Activated CD4-positive, CD25-positive, alpha-beta regulatory T cell treated with anti-CD3 and anti-CD28 coated beads, Interleukin-2, amount 50 U/mL, for 24 hours (primary cell): ENCODE measurements around the gene S100A10.

ENCODE experiments used
- ATAC-seq, 2 donors: fragments of 150-1000 bp; cut with Tn5 transposase; one replicate each; pipeline ENCODE4 v1.10.0; 2021; ENCODE audit warnings: mild to moderate bottlenecking in 1 of 2, moderate library complexity in 1 of 2

S100A10 gene

GRCh38 chr1:152009691-152010090, 16.0 kb upstream of the S100A10 start:
- ATAC-seq: no peak

GRCh38 chr1:152007047-152007446, 13.4 kb upstream of the S100A10 start:
- no peak for ATAC-seq

DNA sequence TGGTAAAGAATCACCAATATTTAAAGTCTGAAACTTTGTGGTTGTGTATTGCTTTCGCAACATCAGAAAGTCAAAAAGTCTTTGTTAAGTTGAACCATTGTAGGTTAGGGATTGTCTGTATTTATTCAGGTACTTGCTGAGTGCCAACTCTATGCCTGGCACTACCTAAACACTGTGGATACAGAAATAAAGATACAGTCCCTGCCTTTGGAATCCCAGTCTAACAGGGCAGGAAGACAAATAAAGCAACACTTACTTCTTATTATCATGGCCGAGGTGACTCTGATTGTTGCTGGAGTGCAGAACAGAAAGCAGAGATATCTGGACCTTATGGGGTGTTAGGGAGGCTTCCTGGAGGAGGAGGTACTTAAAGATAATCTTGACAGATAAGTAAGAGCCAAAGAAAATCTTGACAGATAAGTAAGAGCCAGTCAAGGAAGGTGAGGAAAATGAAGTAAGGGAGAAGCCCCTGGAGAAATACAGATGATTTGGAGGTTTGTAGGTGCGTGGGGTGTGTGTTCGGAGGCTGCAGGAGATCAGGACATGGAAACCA, 11.8 kb upstream of the S100A10 start:
- ATAC-seq: no peak

DNA sequence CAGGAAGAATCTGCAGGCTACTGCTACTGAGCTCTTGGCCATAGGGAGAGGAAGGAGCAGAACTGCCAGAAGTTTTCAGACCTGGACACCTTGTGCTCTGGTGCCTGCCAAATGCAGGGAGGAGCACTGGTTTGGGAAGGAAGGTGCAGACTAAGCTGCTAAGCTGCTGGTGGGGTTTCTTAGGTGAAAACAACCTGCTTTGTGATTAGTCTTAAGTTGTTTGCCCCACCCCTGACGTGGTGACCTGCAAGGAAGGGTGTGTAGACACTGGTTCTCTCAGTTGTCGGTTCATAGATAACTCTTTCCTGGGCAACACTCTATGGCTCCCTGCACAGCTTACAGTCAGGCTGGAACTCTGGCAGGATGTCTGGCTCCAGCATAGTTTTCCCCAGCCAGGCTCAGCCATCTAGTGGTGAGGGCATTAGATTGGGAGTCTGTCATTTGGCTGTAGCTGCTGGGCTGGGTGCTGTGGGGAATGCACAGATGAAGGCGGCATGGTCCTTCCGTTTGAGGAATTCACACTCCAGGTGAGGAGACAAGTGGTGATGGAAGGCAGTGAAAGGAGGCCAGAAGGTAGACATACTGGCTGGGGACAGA, 10.3 kb upstream of the S100A10 start:
- no peak for ATAC-seq

- no peak for ATAC-seq
Measured at GRCh38 chr1:152002960-152003359, 9.3 kb upstream of the S100A10 start.

GRCh38 chr1:152001631-152002584, 8.2 kb upstream of the S100A10 start:
- ATAC-seq: peak in 1 of 2 donors; percentile 48

DNA sequence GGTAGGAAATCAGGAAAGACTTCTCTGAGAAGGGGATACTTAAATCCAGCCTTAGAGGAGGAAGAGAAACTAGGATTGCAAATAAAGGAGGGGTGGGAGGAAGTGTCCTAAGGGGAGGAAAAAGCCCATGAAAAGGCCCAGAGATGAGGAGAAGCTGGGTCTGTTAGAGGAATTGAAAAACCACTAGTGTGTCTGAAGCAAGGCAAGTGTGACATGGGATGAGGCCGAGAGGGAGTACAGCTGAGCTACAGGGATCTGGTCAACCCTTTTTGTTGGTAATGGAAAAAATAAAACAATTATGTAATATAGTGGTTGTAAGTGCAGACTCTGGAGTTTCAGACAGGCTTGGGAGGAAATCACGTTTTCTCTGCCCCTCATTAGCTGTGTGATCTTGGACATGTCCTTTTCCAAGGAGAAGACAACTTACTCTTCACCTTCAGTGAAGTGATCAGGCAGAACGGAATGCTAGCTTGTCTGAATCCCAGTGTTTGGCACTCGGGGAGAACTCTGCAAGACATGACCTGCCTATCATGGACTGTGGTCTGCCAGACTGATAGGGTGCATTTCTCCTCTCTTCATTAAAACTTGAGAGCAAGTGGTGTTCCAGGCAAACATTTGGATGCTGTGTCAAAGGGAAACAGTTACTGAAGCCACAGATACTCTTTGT, 7.4 kb upstream of the S100A10 start:
- no peak for ATAC-seq

DNA sequence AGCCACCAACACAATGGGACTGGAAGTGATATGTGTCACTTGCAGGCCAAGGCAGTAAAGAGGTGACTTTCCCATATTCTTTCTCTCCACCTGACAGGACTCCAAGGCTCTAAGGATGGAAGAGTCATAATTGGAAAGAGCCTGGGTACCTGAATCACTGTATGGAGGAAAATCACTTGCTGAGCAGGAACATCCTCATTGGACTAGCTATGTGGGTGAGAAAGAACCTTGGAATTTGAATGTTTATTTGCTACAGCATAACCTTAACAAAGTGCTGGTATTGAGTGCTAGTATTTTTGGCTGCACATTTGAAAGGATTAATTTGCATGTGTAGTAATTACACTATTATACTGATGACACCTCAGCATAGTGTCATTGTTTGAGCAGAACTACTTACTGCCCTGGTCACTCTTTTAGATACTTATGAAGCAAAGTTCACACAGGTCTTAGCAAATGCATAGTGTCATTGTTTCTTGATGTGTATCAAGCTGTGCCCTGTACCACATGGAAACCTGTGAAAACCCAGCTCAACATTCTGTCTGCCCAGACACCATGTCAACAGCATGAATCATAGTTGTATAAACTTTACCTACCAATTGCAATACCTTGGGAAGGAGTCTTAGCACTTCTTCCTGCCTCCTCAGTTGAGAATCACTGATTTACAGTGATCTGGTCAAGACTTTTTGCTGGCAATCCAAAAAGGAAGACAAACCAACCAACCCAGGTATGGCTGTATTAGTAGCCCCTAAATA, 5.1 kb upstream of the S100A10 start:
- ATAC-seq: no peak

DNA sequence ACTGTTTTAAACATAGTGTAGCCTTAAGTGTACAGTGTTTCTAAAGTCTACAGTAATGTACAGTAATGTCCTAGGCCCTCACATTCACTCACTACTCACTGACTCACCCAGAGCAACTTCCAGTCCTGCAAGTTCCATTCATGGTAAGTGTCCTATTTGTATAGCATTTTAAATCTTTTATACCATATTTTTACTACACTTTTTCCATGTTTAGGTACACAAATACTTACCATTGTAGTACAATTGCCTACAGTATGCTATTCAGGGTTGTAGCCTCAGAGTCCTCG, 3.6 kb upstream of the S100A10 start:
- no peak for ATAC-seq

GRCh38 chr1:151995774-151996173, 2.1 kb upstream of the S100A10 start:
- peak in 1 of 2 donors; percentile 24 for ATAC-seq

DNA sequence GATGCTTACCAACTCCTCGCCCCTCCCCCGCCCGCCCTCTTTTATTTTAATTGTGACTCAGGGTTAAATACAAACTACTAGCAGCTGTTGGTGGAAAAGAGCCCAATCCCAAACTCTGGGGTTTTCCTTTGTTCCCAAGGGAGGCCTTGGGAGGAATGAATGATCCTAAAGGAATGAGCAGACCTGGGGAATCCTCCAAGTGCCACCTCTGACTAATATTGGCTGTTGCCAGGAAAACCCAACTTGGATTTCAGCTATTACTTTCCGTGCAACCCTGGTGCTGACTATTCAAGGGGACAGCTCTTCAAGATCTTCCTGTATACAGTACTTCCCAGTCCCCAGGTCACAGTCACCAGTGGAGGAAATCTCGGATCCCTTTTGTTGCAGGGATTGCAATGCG, 1.3 kb upstream of the S100A10 start:
- ATAC-seq: no peak

DNA sequence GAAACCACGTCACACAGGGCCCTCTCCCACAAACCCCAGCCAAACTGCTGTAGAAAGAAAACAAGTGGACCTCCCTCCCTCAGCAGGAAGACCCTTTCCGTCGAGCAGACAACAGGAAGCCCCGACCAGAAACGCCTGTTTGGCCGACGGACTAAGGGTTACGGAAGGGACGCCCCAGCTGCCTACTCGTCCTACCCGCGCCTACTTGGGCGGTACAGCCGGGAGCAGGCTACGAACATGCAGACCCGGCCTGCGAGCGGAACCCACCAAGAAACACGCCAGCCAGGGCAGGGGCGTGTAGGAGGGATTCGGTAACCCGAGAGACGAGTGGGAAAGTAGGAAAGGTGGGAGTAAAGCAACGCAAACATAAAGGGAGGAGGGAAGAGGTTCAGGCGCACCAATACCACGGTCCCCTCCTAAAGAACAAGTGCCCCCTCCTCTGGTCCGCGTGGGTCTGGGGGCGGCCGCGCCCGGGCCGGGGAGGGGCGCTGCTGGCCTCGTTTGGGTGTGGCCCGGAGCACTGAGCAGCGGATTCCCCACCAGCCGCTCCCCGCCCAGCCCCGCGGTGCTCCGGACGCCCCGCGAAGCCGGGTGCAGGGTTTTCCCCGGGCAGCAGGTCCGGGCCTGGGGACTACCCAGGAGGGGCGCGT, 450 bp downstream of the S100A10 start:
- ATAC-seq: peak; percentile 19 to 30

DNA sequence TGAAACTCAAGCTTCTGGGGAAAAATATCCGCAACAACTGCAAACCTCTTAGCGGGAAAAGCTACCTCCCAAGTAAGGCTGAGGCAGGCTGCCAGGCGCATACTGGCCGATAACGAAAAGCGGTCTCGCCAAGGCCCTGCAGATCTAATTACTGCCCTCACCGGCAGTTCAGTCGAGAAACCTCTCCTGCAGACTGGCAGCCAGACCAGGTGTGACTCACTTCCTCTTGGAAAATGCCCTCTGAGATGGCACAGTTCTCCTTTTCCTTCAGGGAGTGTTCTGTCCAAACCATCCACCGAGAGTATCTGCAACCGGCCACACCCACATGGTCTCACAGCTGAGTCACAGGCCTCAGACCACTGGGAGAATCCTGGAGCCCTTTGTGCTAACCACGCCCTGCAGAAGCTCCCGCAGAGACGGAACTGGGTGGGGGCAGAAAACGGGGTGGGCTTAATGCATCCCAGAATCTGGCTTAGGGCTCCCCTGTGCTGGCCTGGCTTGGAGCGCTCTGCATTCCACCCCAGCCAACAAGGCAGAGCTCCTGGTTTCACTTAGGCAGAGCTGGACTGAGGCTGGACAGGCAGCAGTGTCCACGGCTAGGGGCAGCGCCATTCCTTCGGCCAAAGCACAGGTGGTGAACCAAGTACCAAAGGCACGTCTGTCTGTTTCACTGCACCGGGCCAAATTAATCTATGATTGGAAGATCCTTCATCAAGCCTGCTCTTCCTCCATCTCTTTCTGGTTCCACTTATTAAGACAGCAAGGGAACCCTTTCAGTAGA, 1.2 kb downstream of the S100A10 start:
- ATAC-seq: no peak

DNA sequence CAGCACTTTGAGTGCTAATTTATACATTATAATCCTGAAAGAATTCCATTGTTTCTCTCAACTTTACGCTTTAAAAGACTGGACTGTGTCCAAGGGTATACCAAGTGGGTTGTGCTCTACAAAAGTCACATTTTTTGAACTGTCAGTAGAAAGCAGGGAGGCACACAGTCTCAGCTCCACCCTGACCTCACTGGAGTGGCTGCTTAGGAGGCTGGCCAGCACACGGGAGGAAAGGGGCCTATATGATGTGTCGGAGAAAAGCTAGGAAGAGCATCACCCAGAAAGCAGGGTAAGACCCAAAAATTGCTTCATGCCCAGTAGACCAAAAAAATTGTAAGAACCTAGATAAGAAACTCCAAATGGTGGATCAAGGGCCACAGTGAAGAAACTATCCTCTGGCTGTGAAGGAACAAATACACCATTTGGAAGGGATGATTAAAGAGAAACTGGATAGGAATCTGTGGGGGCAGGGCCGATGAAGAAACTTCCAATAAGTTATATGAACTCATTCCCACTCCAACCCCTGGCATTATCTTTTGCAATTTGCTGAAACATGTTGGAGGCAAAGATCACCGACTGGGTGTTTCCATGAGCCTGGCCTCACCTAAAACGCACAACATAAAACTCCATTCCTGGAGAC, 1.9 kb downstream of the S100A10 start:
- no peak for ATAC-seq

- ATAC-seq: no peak
Measured at GRCh38 chr1:151990856-151991198, 2.8 kb downstream of the S100A10 start.

DNA sequence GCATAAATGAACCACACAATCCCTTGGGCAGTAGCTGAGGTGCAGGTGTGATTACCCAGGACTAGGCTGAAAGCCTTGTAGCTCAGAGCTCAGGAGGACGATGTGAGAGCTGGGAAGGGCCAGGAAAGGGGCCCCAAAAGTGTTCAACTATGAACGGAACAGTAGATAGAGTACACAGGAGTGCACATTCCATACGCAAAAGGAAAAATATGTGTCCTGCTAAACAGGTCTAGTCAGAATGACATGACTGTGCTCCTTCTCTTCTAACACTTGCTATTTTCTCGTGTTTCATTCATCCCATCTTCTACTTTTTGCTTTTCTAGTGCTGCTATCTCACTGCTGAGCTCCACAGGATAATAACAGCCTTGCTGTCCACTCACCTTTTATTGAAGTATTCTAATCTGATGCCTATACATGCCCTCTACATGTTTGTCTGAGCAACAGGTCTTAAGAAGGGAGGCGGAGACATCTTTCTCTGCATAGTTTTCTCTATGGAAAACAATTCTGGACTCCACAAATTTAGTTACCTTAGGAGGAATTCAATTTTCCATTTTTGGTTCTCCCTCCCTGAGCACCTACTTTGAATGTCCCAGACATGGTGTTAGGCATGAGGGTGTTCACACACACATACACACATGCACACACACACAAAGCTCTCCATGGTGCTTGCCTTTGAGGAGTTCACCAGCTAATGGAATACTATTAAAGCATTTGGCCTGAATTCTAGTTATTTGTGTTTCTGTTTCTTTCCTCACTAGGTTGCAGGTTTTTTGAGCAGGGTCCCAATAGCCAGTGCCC, 3.4 kb downstream of the S100A10 start:
- no peak for ATAC-seq

- peak; percentile 61 to 73 for ATAC-seq
Measured at GRCh38 chr1:151989211-151989862, 4.3 kb downstream of the S100A10 start.

GRCh38 chr1:151988405-151988923, 5.2 kb downstream of the S100A10 start:
- no peak for ATAC-seq

DNA sequence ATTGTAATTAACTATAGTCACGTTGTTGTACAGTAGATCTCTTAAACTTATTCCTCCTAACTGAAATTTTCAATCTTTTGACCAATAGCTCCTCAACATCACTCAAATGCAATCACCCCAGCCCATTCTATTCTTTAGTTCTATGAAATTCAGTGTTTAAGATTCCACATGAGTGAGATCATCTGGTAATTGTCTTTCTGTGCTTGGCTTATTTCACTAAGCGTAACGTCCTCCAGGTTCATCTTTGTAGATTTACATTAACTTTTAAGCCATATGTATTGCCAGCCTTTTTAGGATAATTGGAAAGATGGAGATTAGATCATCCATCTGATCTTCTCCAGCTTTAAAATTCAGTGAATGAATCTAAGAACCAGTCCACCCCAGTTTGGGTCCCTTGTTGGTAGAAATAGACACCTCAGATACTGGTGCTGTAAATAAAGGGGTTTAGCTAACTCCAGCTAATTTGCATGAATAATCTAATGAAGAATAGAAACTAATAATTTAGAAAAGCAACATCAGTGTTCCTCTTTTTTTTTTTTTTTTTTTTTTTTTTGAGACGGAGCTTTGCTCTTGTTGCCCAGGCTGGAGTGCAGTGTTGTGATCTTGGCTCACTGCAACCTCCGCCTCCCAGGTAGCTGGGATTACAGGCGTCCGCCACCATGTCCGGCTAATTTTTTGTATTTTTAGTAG, 7.0 kb downstream of the S100A10 start:
- ATAC-seq: no peak
